ENCODE measurements around the gene LRRC57. TPM values are rescaled to one million over a fixed set of nuclear protein-coding genes. Genes with fewer than 3 reads are reported as not detected.

The LRRC57 gene
- total and polyA plus RNA-seq, 2 of the 13 experiments (the other 11 are each of a cell fraction or from before 2014, with no cell fraction given): 5.8 to 14.8 TPM

GRCh38 chr15:42575188-42576039 is 26.8 kb upstream of the LRRC57 start, which contains the start of gene STARD9 (continued):
- TF ChIP-seq GATA4 (IDR thresholded peaks at IDR 0.05; ENCODE audit: borderline replicate concordance, low read depth): peak; percentile 47; the same call in 1 of the 2 replicates
- TF ChIP-seq ZFP82 (CRISPR knock-in tag; IDR thresholded peaks at IDR 0.05; ENCODE audit: borderline replicate concordance): no peak; the same call in 1 of the 2 replicates
- no peak for TF ChIP-seq ZBTB8A (CRISPR knock-in tag; IDR thresholded peaks at IDR 0.05; ENCODE audit: borderline replicate concordance, low read depth)
- no peak for TF ChIP-seq GZF1 (CRISPR knock-in tag; IDR thresholded peaks at IDR 0.05)
- no peak for TF ChIP-seq ZNF576 (CRISPR knock-in tag; IDR thresholded peaks at IDR 0.05)
- no peak for TF ChIP-seq RARA (CRISPR knock-in tag; IDR thresholded peaks at IDR 0.05)
- no peak for TF ChIP-seq DNMT1 (CRISPR knock-in tag; IDR thresholded peaks at IDR 0.05)
- peak; percentile 42; the same call in 1 of the 2 replicates for TF ChIP-seq ZNF292 (CRISPR knock-in tag; IDR thresholded peaks at IDR 0.05; ENCODE audit: borderline replicate concordance, low read depth)
- TF ChIP-seq KLF6 (CRISPR knock-in tag; IDR thresholded peaks at IDR 0.05): peak; percentile 29
- peak; percentile 73 for TF ChIP-seq MXD3 (CRISPR knock-in tag; IDR thresholded peaks at IDR 0.05)
- TF ChIP-seq ZBTB37 (CRISPR knock-in tag; IDR thresholded peaks at IDR 0.05): no peak
- 0 out of 2 replicates have a peak, but pooled peaks have one; percentile 56 for TF ChIP-seq GTF3A (CRISPR knock-in tag; conservative IDR thresholded peaks at IDR 0.05)
- TF ChIP-seq ZMYM4 (CRISPR knock-in tag; IDR thresholded peaks at IDR 0.05): peak; percentile 91
- TF ChIP-seq MEIS2 (CRISPR knock-in tag; IDR thresholded peaks at IDR 0.05): peak; percentile 56; the same call in 1 of the 2 replicates
- TF ChIP-seq U2AF2 (IDR thresholded peaks at IDR 0.05; ENCODE audit: low read depth, low read length): no peak
- TF ChIP-seq ZBTB1 (CRISPR knock-in tag; IDR thresholded peaks at IDR 0.05; ENCODE audit: borderline replicate concordance): no peak
- no peak for TF ChIP-seq LBX2 (CRISPR knock-in tag; IDR thresholded peaks at IDR 0.05; ENCODE audit: borderline replicate concordance)
- TF ChIP-seq ZNF605 (CRISPR knock-in tag; IDR thresholded peaks at IDR 0.05): 0 out of 2 replicates have a peak, but pooled peaks have one; percentile 38
- TF ChIP-seq, protein P1, sequence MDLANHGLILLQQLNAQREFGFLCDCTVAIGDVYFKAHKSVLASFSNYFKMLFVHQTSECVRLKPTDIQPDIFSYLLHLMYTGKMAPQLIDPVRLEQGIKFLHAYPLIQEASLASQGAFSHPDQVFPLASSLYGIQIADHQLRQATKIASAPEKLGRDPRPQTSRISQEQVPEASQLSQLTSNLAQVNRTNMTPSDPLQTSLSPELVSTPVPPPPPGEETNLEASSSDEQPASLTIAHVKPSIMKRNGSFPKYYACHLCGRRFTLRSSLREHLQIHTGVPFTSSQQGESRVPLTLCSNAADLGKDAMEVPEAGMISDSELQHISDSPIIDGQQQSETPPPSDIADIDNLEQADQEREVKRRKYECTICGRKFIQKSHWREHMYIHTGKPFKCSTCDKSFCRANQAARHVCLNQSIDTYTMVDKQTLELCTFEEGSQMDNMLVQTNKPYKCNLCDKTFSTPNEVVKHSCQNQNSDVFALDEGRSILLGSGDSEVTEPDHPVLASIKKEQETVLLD (CRISPR knock-in tag; IDR thresholded peaks at IDR 0.05; ENCODE audit: low read depth): no peak
- TF ChIP-seq EZH2 (conservative IDR thresholded peaks at IDR 0.05; ENCODE audit: low read depth, low read length): no peak
- TF ChIP-seq FOSL2 (CRISPR knock-in tag; IDR thresholded peaks at IDR 0.05): no peak
- TF ChIP-seq CTCF (CRISPR knock-in tag; IDR thresholded peaks at IDR 0.05): no peak; the same call in 1 of the 2 replicates
- TF ChIP-seq ONECUT2 (CRISPR knock-in tag; IDR thresholded peaks at IDR 0.05): peak; percentile 28; the same call in 1 of the 2 replicates
- TF ChIP-seq ZMAT3 (CRISPR knock-in tag; conservative IDR thresholded peaks at IDR 0.05): peak; percentile 92

Measured in HepG2 (cell line).